AG08396 (cell line): ENCODE data around the gene KIF23.
"Not testable (repeated sequence)": the region's sequence is repeated elsewhere in the genome, so short reads cannot be mapped to it uniquely, and the experiment has no call there.

Experiments
- DNase-seq: peaks from one replicate; pipeline ENCODE4 v3.0.0; 2012; ENCODE audit warnings: low spot score, mixed read lengths

KIF23 gene

DNA sequence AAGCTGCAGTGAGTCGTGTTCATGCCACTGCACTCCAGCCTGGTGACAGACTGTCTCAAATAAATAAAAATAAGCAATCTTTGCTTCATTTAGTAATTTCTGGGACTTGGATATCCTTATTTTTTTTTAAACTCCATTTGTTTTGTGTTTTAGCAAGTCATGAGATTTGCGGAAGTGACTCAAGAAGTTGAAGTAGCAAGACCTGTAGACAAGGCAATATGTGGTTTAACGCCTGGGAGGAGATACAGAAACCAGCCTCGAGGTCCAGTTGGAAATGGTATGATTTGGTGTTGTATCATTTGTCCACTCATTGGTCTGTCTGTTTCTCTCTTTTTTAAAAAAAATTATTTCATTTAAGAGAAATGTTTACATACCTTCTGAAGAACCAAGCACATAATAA lies 21.8 kb downstream of the KIF23 start:
- DNase-seq = no peak

DNA sequence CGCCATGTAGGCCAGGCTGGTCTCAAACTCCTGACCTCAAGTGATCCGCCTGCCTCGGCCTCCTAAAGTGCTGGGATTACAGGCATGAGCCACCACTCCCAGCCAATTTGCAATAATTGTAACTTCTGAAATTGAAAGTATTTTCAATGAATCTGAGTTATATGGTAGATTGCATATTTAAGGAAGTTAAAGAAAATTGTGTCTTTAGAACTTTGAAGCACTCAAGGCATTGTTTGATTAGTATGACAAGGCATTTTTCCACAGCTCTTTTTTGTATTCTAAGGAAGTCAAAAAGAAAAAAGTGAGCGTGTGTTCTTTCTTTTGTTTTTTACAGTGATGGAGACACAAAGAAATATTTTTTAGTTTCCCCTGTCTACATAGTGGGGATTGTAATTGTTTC lies 22.8 kb downstream of the KIF23 start:
- DNase-seq = no peak

DNA sequence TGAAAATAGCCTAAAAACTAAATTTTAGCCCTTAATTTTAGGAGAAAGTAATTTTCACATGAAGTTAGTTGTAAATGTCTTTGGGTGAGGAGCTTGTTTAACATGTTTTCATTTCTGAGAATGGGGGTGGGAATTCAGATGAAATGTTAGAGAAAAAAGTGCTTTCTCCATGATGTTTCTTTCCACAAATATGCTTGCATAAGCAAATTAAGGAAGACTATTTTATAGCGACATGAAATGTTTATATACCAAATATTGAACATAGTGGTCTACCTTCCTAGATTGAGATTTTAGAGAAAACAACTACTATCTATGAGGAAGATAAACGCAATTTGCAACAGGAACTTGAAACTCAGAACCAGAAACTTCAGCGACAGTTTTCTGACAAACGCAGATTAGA lies 25.5 kb downstream of the KIF23 start:
- DNase-seq = no peak

DNA sequence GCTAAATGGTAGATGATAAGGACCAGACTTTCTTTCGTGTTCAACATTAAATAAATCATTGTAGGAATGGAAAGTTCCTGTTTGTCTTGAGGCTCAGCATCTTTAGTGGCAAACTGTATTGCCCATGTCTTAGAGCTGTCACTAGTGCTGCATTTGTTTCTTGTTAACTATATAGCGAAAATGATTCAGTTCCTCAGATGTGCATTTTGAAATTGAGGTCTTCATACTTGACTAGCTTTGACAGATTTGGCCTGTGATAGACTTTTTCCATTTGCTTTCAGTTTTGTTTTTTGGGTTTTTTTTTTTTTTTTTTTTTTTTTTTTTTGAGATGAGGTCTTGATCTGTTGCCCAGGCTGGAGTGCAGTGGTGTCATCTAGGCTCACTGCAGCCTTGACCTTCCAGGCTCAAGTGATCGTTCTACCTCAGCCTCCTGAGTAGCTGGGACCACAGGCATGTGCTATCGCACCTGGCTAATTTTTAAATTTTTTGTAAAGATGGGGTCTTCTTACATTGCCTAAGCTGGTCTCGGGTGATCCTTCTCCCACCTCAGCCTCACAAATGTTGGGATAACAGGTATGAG lies 29.0 kb downstream of the KIF23 start:
- DNase-seq = no peak

DNA sequence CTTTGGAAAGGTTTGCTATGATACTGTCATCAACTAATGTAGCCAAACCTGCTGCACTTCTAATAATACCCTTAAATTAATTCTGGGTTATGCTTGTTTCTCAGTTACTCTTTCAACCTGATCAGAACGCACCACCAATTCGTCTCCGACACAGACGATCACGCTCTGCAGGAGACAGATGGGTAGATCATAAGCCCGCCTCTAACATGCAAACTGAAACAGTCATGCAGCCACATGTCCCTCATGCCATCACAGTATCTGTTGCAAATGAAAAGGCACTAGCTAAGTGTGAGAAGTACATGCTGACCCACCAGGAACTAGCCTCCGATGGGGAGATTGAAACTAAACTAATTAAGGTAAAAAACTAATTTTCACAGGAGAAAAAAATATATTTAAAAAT lies 30.5 kb downstream of the KIF23 start:
- DNase-seq = no peak

DNA sequence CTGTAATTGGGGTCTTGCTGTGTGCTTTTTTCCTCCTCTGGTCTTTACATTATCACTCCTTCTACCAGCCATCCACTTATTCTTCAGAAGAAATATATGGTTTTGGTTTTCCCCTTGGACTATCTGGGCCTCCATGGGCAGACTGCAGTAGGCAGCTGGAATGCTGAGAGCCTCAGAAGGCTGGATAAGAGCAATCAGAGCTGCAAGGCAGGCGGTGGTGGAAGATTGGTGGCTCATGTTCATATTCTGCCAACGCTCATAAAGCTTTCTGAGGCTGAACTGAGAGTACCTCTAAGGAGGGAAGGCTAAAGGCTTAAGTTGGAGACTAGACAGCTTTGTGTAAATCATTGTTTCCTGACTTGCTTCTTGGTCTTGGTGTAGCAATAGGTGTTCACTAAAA lies 32.8 kb downstream of the KIF23 start:
- no peak for DNase-seq

DNA sequence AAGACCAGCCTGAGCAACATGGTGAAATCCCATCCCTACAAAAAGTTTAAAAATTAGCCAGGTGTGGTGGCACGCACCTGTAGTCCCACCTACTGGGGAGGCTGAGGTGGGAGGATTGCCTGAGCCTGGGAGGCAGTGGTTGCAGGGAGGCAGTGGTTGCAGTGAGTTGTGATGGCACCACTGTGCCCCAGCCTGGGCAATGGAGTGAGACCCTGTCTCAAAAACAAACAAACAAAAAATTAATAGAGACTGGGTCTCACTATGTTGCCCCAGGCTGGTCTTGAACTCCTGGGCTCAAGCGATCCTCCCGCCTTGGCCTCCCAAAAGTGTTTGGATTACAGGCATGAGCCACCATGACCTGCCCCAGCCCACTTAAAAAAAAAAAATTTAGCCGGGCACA lies 36.1 kb downstream of the KIF23 start:
- DNase-seq = not testable (repeated sequence)

DNA sequence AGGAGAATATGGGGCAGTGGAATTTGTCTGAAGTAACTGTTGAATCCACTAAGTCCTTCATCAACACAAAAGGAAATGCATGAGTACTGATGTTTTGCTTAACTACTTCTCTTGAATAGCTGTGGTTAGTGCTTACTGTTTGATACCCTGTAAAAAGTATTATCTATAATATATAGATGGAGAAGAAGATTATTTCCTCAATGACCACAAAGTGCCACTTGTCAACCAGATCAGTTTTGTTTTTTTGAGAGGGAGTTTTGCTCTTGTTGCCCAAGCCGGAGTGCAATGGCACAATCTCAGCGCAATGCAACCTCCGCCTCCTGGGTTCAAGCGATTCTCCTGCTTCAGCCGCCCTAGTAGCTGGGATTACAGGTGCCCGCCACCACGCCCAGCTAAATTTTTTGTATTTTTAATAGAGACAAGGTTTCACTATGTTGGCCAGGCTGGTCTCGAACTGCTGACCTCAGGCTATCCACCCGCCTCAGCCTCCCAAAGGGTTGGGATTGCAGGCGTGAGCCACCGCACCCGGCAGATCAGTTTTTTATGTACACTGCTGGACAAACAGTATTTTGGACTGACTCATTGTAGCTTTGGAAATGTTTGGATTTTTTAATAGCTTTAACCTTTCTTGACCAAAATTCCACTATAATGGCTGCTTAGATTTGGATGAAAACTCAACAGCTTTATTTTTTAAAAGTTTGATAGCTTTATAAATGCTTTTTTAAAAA lies 37.0 kb downstream of the KIF23 start:
- DNase-seq = peak; percentile 21

DNA sequence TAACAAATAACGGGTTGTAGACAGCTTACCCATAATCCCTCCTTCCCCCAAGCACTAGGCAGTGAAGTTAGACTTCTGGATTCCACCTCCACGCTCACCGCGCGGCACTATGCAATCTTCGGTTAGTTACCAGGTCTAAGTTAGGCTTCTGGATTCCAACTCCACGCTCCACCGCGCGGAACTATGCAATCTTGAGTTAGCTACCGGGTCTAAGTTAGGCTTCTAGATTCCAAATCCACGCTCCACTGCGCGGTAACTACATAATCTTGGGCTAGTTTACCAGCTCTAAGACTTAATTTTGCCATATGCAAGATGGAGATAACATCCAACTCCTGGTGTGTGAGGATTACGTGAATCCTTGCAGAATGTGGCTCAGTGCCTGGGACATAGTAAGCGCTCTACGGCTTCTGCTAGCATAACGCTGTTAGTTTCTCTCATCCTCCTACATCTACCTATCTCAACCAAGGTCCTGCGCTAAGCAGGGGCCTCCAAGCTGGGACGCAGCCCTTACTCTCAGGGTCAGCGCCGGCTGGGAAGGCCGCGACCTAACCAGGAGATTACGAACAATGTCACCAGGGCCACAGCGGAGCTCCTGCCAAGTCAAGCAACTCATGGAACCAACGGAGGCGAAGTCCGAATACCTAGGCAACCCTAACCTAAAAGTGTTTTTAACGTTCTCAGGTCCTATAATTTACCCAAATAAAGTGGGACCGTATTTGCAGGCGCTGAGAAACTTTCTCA lies 38.0 kb downstream of the KIF23 start:
- DNase-seq = peak; percentile 16

DNA sequence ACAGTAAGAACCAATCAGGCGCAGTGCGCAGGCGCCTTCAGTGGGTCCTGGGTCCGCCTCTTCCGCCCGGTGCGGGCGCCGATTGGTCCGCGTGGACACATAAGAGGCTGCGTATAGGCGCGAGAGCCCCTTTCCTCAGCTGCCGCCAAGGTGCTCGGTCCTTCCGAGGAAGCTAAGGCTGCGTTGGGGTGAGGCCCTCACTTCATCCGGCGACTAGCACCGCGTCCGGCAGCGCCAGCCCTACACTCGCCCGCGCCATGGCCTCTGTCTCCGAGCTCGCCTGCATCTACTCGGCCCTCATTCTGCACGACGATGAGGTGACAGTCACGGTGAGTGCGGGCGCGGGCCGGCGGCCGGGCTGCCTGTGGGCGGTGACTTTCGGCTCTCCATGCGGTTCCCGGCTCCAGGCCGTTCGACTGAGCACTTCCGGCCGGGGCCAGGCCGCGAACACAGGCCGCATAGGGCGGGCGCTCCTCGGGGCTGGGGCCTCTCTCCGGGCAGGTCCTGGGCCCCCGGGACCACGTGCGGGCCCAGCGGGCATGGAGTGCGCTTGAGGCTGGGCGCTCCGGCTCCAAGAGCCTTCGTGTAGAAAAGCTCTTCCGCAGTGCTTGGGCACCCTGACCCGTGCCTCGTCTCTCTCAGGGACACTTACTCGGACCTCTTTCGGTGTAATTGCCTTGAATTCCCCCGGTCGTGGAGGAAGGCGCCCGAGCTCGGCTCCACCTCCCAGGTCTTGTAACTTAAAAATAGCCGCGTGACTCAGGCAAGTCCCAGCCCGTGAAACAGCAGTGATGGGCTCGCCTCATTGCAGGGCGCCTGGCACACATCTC lies 38.8 kb downstream of the KIF23 start, which contains the start of gene RPLP1:
TSS of gene RPLP1 (plus strand) at position 127 of the 830 bp plus-strand sequence. CDS start at position 258, 131 bp downstream.
- peak; percentile 96 for DNase-seq

DNA sequence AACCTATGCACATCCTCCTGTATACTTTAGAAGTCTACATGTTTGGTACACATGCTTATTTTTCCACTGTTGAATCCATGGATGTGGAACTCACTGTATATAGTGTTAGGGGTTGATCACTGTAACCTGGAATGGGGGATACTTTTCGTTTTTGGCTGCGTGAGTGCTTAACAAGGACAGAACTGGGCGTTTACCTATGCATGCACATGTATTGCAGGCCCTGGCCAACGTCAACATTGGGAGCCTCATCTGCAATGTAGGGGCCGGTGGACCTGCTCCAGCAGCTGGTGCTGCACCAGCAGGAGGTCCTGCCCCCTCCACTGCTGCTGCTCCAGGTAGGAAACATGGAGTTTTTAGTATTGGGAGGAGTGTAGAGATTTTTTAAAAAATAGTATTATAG lies 40.8 kb downstream of the KIF23 start:
- no peak for DNase-seq

DNA sequence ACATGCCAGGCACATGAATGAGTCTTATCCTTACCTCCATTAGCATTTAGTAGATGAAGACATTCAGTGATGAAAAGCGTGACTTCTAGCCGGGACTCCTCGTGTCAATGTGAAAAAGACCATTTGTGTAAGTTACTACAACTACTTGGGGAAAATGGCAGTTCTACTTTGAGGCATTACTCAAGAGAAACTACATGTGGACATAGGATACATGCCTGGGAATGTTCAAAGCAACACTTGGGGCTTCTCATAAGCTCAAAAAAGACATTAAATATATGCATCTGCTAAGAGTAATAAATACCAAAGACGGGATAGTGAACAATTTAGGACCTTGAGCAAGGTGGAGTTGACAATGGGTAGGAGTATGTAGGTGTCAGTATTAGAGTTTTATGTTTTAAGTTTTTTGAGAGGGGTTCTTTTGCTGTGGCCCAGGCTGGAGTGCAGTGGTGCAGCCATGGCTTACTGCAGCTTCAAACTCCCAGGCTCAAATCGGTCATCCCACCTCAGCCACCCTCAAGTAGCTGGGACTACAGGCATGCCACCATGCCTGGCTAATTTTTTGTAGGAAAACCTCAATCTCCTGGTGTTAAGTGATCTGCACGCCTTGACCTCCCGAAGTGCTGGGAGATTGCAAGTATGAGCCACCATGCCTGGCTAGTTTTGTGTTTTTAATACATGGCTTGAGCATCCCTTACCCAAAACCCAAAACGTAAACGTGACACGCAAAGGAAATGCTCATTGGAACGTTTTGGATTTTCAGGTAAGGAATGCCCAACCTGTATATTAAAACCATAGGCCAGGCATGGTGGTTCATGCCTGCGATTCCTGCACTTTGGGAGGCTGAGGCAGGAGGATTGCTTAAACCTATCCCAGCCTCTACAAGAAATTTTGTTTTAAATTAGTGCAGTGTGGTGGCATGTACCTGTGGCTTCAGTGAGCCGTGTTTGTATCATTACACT lies 42.3 kb downstream of the KIF23 start:
- DNase-seq = no peak

DNA sequence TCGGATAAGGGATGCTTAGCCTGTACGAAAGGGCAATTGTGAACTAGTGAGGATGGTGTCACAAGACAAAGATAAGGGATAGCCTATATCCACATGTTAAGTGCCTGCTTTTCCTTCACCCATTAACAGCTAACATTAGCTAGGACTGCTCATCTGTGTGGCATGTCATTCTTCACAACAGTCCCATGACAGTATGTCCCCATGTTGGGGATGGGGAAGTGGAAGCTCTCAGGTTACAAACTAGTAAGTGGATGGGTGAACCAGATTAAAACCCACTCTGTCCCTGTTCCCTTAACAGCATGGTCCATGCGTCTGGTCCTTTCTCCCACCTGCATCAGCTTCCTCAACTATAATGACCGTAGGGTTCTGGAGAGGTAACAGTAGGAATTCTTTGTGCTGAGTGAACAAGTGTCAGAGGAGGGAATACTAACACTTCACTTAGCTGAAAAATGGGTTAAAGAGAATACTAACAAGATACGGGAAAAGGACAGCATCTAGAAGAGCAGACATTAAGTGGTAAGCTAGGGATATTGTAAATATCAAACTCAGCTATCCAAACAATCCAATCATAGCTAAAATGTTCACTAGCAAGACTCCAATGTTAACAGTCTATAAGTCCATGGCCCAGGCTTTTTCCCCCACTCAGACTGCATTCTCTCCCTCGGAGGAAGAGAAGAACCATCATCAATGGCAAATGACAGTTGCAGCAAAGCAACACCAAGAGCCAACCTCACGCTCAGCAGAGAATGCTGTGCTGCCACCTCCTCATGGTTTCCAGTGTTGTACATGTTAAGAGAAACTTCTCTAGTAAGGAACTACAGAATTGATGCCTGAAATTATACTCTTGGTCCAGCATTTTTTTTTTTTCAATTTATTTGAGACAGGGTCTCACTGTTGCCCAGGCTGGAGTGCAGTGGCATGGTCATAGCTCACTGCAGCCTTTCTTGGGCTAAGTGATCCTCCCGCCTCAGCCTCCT lies 43.4 kb downstream of the KIF23 start:
- DNase-seq = no peak

DNA sequence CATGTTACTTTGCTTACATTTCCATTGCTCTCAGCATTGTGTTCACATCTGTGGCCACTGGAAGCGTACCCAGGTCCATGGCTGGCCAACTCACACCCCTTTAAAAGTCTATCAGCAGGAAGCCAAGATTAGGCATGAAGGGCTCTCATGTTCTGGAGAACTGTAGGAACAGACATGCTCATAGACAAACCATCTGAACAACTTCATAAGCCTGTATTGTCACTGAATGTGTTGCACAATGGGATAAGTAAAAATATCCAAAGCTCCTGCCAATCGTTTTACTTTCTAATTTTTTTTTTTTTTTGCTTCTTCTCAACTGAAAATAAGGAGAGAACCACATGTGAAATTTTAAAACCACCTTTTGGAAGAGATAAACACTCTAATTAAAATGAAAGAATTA lies 44.9 kb downstream of the KIF23 start:
- DNase-seq = no peak

DNA sequence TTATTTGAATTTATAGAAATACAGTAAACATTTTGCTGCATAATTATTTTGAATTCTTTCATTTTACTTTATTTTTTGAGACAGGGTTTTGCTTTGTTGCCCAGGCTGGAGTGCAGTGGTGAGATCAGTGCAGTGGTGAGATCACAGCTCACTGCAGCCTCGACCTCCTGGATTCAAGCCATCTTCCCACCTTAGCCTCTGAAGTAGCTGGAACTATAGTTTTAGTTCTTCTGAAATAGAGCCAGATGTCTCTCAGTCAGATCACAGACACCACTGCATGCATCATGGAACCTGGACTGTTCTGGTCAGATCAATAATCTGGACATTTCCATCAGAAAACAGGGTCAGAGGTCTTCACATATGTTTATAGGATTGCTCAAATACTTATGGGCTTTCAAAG lies 46.3 kb downstream of the KIF23 start:
- DNase-seq = no peak

DNA sequence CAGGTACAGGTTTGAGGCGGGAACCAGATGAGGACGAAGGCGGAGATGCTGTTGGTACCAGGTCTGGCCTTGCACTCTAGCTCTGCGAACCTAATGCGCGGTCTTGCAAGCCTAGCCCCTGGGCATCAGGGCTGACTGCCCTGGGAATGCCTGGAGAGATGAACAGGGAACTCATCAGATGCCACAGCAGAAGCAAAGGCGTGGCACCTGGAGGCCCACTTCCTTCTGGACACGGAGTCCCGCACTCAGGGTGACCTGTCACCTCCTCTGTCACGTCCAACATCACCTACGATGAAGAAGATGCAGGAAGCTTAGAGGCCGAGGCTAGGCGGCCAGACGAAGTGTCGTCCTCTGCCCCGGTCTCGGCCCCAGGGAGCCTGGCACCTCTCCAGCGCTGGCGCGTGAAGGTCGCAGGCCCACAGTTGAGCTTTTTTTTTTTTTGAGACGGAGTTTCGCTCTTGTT lies 47.9 kb downstream of the KIF23 start:
- no peak for DNase-seq

DNA sequence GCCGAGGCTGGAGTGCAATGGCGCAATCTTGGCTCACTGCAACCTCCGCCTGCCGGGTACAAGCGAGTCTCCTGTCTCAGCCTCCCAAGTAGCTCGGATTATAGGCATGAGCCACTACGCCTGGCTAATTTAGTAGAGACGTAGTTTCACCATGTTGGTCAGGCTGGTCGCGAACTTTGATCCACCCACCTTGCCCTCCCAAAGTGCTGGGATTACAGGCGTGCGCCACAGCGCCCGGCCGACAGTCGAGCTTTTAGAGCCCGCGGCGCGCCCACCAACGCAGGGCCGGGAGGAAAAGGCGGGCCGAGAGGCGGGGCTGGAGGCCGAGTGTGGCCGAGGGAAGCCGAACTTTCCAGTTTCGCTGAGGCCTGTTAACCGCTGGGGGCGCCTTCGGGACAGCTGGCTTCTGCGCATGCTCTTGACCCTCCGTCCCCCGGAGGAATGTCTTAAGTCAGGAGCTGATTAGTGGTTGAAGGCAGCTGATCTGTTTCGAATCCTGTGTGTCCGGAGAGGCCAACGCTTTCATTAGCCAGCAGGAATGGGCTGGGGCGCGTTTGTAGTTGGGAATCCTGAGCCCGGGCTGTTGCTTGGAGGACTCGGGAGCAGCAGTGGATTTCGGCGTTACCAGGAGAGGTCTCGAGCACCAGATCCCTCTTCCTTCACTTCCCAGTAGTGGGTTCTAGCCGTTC lies 48.5 kb downstream of the KIF23 start:
- peak; percentile 98 for DNase-seq

DNA sequence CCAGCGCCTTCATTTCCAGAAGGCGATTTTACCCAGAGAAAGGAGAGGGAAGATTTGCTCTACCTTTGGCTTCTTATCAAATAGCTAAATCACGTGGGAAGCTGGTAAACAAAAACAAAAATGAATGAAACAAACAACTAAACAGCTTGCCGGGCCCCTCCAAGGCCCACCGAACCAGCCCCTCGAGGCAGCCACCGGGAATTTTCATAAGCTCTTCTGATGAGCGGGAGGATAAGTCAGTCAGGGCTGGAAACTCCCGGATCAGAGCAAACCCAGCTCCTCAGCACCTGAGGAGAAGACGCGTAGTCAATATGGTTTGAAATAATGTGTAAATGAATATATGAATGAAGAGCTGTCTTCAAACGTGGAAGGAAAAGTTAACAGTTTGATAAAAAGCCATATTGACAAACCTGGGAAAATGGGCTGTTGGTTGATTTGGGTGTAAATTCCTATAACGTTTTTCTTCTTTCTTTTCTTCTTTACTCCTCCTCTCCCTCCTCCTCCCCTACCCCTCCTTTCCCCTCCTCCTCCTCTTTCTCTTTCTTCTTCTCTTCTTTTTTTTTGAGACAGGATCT lies 49.1 kb downstream of the KIF23 start:
- DNase-seq = no peak

DNA sequence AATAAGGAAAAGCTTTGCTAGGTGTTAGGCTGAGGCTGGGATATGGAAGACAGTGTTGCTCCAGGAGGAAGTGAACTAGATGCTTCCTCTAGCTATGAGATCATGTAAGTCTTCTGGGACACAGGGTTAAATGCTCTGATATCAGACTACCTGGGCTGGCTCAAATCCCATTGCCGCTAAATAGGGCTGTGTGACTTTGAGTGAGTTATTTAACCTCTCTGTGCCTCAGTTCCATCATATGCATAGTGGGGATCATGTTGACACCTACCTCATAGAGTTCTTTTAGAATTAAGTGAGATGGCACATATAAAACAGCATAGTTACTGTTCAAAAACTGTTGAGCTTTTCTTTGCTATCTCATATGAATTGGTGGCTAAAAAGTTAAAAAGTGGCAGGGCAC lies 51.1 kb downstream of the KIF23 start:
- DNase-seq = no peak
